Measurements from ENCODE around the gene RBM45. TPM values are rescaled to one million over a fixed set of nuclear protein-coding genes. Genes with fewer than 3 reads are reported as not detected.
"Not testable (repeated sequence)": the region's sequence is repeated elsewhere in the genome, so short reads cannot be mapped to it uniquely, and the experiment has no call there.

RBM45 gene
- total RNA-seq, 1 donor from 2014 or later: 9.1 TPM

DNA sequence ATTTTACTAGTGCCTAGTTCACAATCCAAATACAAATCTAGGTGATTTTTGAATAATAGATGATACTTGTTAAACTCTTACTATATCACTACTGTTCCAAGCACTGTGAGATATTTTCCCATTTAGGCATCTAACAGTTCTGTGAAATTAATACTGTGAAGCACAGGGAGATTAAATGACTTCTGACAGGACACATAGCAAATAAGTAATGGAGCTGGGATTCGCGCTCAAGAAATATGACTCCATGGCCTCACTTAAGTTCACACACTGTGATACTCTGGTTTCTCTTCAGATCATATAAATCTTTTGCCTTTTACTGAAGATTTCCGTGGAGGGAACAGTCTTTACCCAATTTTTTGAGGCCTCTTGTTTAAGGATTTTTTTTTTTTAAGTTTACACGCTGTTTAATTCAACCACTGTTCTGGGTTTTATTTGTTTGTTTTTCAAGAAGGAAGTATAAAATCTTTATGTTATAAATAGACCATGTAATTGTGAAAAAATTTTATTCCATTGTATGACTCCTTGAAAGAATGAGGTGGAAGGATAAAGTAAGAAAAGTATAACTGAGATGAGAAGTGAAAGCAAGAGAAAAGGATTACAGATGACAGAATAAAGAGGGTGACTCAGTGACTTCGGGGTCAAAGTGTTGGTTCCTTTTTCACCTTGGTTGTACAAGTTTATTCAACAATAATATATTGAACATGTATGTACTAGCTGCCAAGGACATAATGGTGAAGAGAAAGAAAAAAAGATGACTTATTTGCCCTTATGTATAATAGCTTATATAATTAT is 30.2 kb downstream of the RBM45 start:
- Histone ChIP-seq H3K4me1 (no peaks in the 10 kb centered on the region), H3K27me3 (no peaks in the 10 kb centered on the region), H3K9me3 (no peaks in the 10 kb centered on the region), H3K4me3 (no peak overlapping the region), H3K27ac (no peak overlapping the region), H3K36me3 (no peaks in the 10 kb centered on the region)
- no peak for DNase-seq (ENCODE audit: extremely low spot score in 2 of 2)
- intact Hi-C loops (cut with DNase I): no loop called here
- no peak for TF ChIP-seq POLR2AphosphoS5 (IDR thresholded peaks at IDR 0.05; ENCODE audit: insufficient read depth in 1 of 2, low read depth in 1 of 2)
- TF ChIP-seq, protein P1, sequence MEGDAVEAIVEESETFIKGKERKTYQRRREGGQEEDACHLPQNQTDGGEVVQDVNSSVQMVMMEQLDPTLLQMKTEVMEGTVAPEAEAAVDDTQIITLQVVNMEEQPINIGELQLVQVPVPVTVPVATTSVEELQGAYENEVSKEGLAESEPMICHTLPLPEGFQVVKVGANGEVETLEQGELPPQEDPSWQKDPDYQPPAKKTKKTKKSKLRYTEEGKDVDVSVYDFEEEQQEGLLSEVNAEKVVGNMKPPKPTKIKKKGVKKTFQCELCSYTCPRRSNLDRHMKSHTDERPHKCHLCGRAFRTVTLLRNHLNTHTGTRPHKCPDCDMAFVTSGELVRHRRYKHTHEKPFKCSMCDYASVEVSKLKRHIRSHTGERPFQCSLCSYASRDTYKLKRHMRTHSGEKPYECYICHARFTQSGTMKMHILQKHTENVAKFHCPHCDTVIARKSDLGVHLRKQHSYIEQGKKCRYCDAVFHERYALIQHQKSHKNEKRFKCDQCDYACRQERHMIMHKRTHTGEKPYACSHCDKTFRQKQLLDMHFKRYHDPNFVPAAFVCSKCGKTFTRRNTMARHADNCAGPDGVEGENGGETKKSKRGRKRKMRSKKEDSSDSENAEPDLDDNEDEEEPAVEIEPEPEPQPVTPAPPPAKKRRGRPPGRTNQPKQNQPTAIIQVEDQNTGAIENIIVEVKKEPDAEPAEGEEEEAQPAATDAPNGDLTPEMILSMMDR (IDR thresholded peaks at IDR 0.05): no peak
- no peak for TF ChIP-seq POLR2A (IDR thresholded peaks at IDR 0.05)

DNA sequence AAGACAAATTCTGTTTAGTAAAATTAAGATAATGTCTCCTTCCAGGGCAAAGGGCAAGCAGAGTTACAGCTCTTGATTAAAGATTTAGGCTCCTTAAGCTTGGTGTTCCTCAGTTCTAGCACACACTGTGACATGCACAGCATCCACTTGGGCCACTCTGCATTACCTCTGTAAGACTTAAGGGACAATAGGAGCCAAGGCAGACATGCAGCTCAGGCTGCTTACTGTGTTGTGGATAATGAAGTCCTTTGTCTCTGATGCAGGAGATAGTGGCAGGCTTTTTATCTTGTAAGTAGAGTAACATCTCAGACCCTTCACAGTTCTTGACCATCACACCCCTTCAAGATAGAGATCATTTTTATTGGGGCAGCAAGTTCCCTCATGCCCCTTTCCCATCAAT is 31.2 kb downstream of the RBM45 start:
- Histone ChIP-seq H3K4me1 (no peaks in the 10 kb centered on the region), H3K27me3 (no peaks in the 10 kb centered on the region), H3K27ac (no peak overlapping the region), H3K9me3 (no peaks in the 10 kb centered on the region), H3K36me3 (no peaks in the 10 kb centered on the region), H3K4me3 (no peak overlapping the region)
- TF ChIP-seq POLR2A (IDR thresholded peaks at IDR 0.05): no peak
- TF ChIP-seq POLR2AphosphoS5 (IDR thresholded peaks at IDR 0.05; ENCODE audit: insufficient read depth in 1 of 2, low read depth in 1 of 2): no peak
- TF ChIP-seq, protein P1 (IDR thresholded peaks at IDR 0.05): no peak
- intact Hi-C loops (cut with DNase I): no loop called here
- DNase-seq (ENCODE audit: extremely low spot score in 2 of 2): no peak

DNA sequence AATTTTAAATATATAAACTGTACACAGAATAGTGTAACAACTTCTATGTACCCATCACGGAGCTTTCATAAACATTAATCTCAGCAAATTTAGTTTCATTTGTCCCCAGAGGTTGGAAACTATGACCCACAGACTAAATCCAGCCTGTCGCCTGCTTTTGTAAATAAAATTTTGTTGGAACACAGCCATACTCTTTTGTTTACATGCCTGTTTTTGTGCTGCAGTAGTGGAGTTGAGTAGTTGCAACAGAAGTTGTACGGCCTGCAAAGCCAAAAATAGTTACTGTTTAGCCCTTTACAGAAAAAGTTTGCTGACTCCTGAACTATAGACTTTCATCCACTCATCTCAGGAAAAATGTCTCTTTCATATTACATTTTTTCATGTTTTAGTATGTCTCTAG is 39.8 kb downstream of the RBM45 start:
- Histone ChIP-seq H3K27me3 (no peaks in the 10 kb centered on the region), H3K36me3 (no peaks in the 10 kb centered on the region), H3K4me3 (no peak overlapping the region), H3K9me3 (no peaks in the 10 kb centered on the region), H3K4me1 (no peaks in the 10 kb centered on the region), H3K27ac (no peak overlapping the region)
- no peak for DNase-seq (ENCODE audit: extremely low spot score in 2 of 2)
- intact Hi-C loops (cut with DNase I): no loop called here
- TF ChIP-seq POLR2A (IDR thresholded peaks at IDR 0.05): no peak
- peak in 1 of 2 donors; percentile 13 for TF ChIP-seq POLR2AphosphoS5 (IDR thresholded peaks at IDR 0.05; ENCODE audit: insufficient read depth in 1 of 2, low read depth in 1 of 2)
- TF ChIP-seq, protein P1 (IDR thresholded peaks at IDR 0.05): no peak

DNA sequence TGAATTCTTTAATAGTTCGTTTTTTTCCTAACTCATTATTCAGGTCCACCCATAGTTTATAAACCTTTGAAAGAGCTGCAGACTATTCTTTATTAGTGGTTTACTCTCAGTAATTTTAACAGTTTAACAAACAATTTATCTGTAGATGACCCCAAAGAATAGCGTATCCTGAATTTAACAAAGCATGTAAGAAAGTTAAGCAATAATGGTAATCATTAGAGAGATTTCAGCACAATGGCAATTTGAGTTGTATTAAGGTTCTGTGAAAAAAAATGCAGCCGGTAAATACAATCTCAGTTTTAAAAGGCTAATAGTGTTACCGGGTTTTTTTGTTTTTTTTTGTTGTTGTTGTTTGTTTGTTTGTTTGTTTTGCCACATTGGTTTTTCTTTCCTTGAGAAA is 40.3 kb downstream of the RBM45 start:
- Histone ChIP-seq H3K27ac (no peak overlapping the region), H3K4me1 (no peaks in the 10 kb centered on the region), H3K4me3 (no peak overlapping the region), H3K36me3 (no peaks in the 10 kb centered on the region), H3K9me3 (no peaks in the 10 kb centered on the region), H3K27me3 (no peaks in the 10 kb centered on the region)
- TF ChIP-seq, protein P1 (IDR thresholded peaks at IDR 0.05): no peak
- TF ChIP-seq POLR2A (IDR thresholded peaks at IDR 0.05): no peak
- no peak for TF ChIP-seq POLR2AphosphoS5 (IDR thresholded peaks at IDR 0.05; ENCODE audit: insufficient read depth in 1 of 2, low read depth in 1 of 2)
- intact Hi-C loops (cut with DNase I): no loop called here
- DNase-seq (ENCODE audit: extremely low spot score in 2 of 2): no peak

DNA sequence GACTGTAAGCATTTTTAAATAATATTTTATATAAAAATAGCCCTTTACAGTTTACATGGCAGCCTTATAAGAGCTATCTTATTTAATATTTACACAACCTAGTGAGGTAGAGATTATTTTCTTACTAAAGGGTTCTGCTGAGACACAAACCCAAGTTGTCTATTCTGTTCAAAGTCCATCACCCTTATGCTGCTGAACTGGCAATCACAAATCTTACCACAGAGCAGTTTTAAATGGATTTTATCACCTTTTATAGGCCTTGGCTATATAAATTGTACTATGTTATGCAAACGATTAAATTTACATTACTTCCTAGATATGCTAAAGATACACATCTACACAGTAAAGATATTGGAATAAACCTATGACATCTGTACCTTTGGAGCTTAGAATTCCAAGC is 40.7 kb downstream of the RBM45 start:
- no peak for DNase-seq (ENCODE audit: extremely low spot score in 2 of 2)
- intact Hi-C loops (cut with DNase I): no loop called here
- Histone ChIP-seq H3K36me3 (no peaks in the 10 kb centered on the region), H3K9me3 (no peaks in the 10 kb centered on the region), H3K27me3 (no peaks in the 10 kb centered on the region), H3K4me1 (no peaks in the 10 kb centered on the region), H3K27ac (no peak overlapping the region), H3K4me3 (no peak overlapping the region)
- TF ChIP-seq, protein P1 (IDR thresholded peaks at IDR 0.05): no peak
- no peak for TF ChIP-seq POLR2A (IDR thresholded peaks at IDR 0.05)
- no peak for TF ChIP-seq POLR2AphosphoS5 (IDR thresholded peaks at IDR 0.05; ENCODE audit: insufficient read depth in 1 of 2, low read depth in 1 of 2)

DNA sequence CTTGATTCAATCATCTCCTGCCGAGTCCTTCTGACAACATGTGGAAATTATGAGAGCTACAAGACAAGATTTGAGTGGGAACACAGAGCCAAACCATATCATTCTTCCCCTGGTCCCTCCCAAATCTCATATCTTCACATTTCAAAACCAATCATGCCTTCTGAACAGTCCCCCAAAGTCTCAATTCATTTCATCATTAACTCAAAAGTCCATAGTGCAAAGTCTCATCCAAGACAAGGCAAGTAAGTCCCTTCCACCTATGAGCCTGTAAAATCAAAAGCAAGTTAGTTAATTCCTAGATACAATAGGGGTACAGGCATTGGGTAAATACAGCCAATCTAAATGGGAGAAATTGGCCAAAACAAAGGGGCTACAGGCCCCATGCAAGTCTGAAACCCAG is 41.6 kb downstream of the RBM45 start:
- H3K27me3 ChIP-seq; DNase-seq (ENCODE audit: extremely low spot score in 2 of 2); H3K4me1 ChIP-seq; H3K36me3 ChIP-seq; H3K27ac ChIP-seq; H3K4me3 ChIP-seq; intact Hi-C loops (cut with DNase I); H3K9me3 ChIP-seq: not testable (repeated sequence)
